GM12874 (cell line): Measurements from ENCODE around the gene FBLN2.

Experiments used
- CTCF ChIP-seq: IDR thresholded peaks from 2 replicates; pipeline ENCODE4 v1.5.1; 2011; ENCODE audit warnings: low read depth, mild to moderate bottlenecking, control low read depth, low read length, moderate library complexity; ENCODE audit not compliant: insufficient read depth

FBLN2 gene

GRCh38 chr3:13666227-13666619 lies 117.3 kb downstream of the FBLN2 start:
- no peak for TF ChIP-seq CTCF

- TF ChIP-seq CTCF: no peak
These were observed 118.1 kb downstream of the FBLN2 start for GRCh38 chr3:13666781-13667709.

GRCh38 chr3:13668136-13668535 lies 119.2 kb downstream of the FBLN2 start:
- TF ChIP-seq CTCF: no peak

- no peak for TF ChIP-seq CTCF
These were observed 120.5 kb downstream of the FBLN2 start for GRCh38 chr3:13669457-13669856.

GRCh38 chr3:13670292-13670691 lies 121.4 kb downstream of the FBLN2 start:
- no peak for TF ChIP-seq CTCF

- TF ChIP-seq CTCF: no peak
These were observed 122.7 kb downstream of the FBLN2 start for GRCh38 chr3:13671482-13672233.

- peak; percentile 24; the same call in 1 of the 2 replicates for TF ChIP-seq CTCF
These were observed 124.3 kb downstream of the FBLN2 start for GRCh38 chr3:13673207-13673606.
